Astrocyte (in vitro differentiated cells and primary cell): ENCODE results near the gene RASGEF1C.

Experiments
- EZH2 ChIP-seq: IDR thresholded peaks from 2 replicates; pipeline ENCODE4 v1.6.1; 2012; ENCODE audit warnings: mild to moderate bottlenecking, low read length, inconsistent platforms; ENCODE audit not compliant: insufficient read depth
- TF ChIP-seq, protein P1 (sequence below): IDR thresholded peaks from 2 replicates; pipeline ENCODE4 v1.5.1; 2011; ENCODE audit warnings: low read depth, mild to moderate bottlenecking, inconsistent platforms, low read length, moderate library complexity; ENCODE audit not compliant: insufficient read depth

DNA sequence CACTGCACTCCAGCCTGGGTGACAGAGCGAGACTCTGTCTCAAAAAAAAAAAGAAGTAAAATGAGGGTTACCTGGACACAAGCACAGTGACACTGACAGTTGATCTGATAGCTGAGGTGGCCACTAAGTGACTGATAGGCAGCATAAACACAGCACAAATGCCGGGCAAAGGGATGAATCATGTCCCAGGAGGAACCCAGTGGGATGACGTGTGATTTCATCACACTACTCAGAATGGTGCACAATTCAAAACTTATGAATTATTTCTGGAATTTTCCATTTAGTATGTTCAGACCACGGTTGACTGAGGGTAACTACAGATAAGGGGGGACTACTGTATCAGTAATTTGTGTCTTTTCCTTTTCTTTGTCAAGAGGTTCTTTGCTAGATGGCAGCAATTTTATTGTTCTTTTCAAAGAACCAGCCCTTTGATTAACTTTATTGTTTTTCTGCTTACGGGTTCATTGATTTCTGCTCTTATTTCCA is 103.1 kb downstream of the RASGEF1C start:
- TF ChIP-seq, protein P1, sequence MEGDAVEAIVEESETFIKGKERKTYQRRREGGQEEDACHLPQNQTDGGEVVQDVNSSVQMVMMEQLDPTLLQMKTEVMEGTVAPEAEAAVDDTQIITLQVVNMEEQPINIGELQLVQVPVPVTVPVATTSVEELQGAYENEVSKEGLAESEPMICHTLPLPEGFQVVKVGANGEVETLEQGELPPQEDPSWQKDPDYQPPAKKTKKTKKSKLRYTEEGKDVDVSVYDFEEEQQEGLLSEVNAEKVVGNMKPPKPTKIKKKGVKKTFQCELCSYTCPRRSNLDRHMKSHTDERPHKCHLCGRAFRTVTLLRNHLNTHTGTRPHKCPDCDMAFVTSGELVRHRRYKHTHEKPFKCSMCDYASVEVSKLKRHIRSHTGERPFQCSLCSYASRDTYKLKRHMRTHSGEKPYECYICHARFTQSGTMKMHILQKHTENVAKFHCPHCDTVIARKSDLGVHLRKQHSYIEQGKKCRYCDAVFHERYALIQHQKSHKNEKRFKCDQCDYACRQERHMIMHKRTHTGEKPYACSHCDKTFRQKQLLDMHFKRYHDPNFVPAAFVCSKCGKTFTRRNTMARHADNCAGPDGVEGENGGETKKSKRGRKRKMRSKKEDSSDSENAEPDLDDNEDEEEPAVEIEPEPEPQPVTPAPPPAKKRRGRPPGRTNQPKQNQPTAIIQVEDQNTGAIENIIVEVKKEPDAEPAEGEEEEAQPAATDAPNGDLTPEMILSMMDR: no peak
- TF ChIP-seq EZH2: no peak
